GM19372 (cell line): Measurements from ENCODE around the gene MEIS2.

Experiments
- ATAC-seq: cut with Tn5 transposase; IDR thresholded peaks from one replicate; pipeline ENCODE4 v1.9.1; 2021; ENCODE audit warnings: mild to moderate bottlenecking, low read depth, moderate library complexity; ENCODE audit not compliant: unreplicated experiment

The MEIS2 gene

GRCh38 chr15:37045859-37046740 is 54.2 kb downstream of the MEIS2 start:
- ATAC-seq, result no peak

GRCh38 chr15:37044915-37045648 is 55.3 kb downstream of the MEIS2 start:
- no peak for ATAC-seq

- no peak for ATAC-seq
Observed at GRCh38 chr15:37041836-37042235, 58.5 kb downstream of the MEIS2 start.

- no peak for ATAC-seq
Observed at GRCh38 chr15:37041042-37041441, 59.3 kb downstream of the MEIS2 start.

- no peak for ATAC-seq
Observed at GRCh38 chr15:37040072-37040742, 60.1 kb downstream of the MEIS2 start.

GRCh38 chr15:37038716-37039106 is 61.6 kb downstream of the MEIS2 start:
- no peak for ATAC-seq

GRCh38 chr15:37037850-37038715 is 62.3 kb downstream of the MEIS2 start:
- ATAC-seq, result no peak

GRCh38 chr15:37037071-37037655 is 63.2 kb downstream of the MEIS2 start:
- no peak for ATAC-seq

GRCh38 chr15:37034835-37035748 is 65.3 kb downstream of the MEIS2 start:
- ATAC-seq, result no peak

GRCh38 chr15:37034392-37034791 is 66.0 kb downstream of the MEIS2 start:
- ATAC-seq, result no peak

- ATAC-seq, result no peak
Observed at GRCh38 chr15:37032091-37032775, 68.1 kb downstream of the MEIS2 start.

- no peak for ATAC-seq
Observed at GRCh38 chr15:37031198-37031597, 69.2 kb downstream of the MEIS2 start.

GRCh38 chr15:37028625-37029296 is 71.6 kb downstream of the MEIS2 start:
- ATAC-seq, result no peak

GRCh38 chr15:37020852-37021251 is 79.5 kb downstream of the MEIS2 start:
- no peak for ATAC-seq

GRCh38 chr15:37019479-37020433 is 80.6 kb downstream of the MEIS2 start:
- ATAC-seq, result no peak

GRCh38 chr15:37017031-37017625 is 83.2 kb downstream of the MEIS2 start:
- ATAC-seq, result no peak
